IMR-90 (cell line): ENCODE measurements around the gene CTAG1B. TPM values are rescaled to one million over a fixed set of nuclear protein-coding genes. Genes with fewer than 3 reads are reported as not detected.

Experiments
- ATAC-seq: fragments of 200-7000 bp; cut with Tn5 transposase; 2 replicates; pipeline ENCODE4 v1.9.1; 2020; ENCODE audit warnings: low read depth, mild to moderate bottlenecking, moderate library complexity
- BruUV-seq: library from RNA; stranded (reverse); fragments of 400-500 nt; replicated peaks from 2 replicates; lab custom pipeline; 2021; lab: Mats Ljungman, UMichigan
- CTCF ChIA-PET: fragments of 300-600 bp; formaldehyde crosslinking; extraction: SDS; loops from one replicate; lab custom pipeline; 2021; ENCODE audit warnings: antibody characterized with exemption; lab: Yijun Ruan, JAX
- POLR2A ChIA-PET: fragments of 300-600 bp; sonication (Branson Sonifier 250); formaldehyde crosslinking; loops from one replicate; lab custom pipeline; 2022; ENCODE audit warnings: antibody characterized with exemption; ENCODE audit not compliant: unreplicated experiment; lab: Charles Lee
- DNase-seq: peaks from one replicate; pipeline ENCODE4 v3.0.0; 2013
- H2AFZ ChIP-seq: replicated peaks from 2 replicates; pipeline ENCODE3; 2013; ENCODE audit warnings: low read length, mild to moderate bottlenecking; ENCODE audit not compliant: poor library complexity
- H2AK5ac ChIP-seq: 2 replicates; pipeline ENCODE4 v1.6.1; 2013; ENCODE audit warnings: low read depth, low read length, inconsistent platforms
- H2AK9ac ChIP-seq: replicated peaks from 2 replicates; pipeline ENCODE3; 2013; ENCODE audit warnings: mild to moderate bottlenecking, low read depth, low read length, moderate library complexity; ENCODE audit not compliant: poor library complexity
- H2BK120ac ChIP-seq: 2 replicates; pipeline ENCODE4 v1.6.1; 2013; ENCODE audit warnings: low read depth, low read length, inconsistent platforms
- H2BK15ac ChIP-seq: 3 replicates; pipeline ENCODE4 v1.6.1; 2013; ENCODE audit warnings: low read depth, low read length, inconsistent platforms
- H2BK20ac ChIP-seq: 2 replicates; pipeline ENCODE4 v1.6.1; 2013; ENCODE audit warnings: low read depth, mild to moderate bottlenecking, inconsistent platforms, low read length, moderate library complexity
- H2BK5ac ChIP-seq: 2 replicates; pipeline ENCODE4 v1.6.1; 2013; ENCODE audit warnings: mild to moderate bottlenecking, low read depth, low read length, inconsistent platforms; ENCODE audit not compliant: poor library complexity, severe bottlenecking
- H3K14ac ChIP-seq: replicated peaks from 2 replicates; pipeline ENCODE4 v1.6.1; 2013; ENCODE audit warnings: low read depth, low read length, inconsistent platforms
- H3K18ac ChIP-seq: 2 replicates; pipeline ENCODE4 v1.6.1; 2013; ENCODE audit warnings: low read depth, low read length, control low read depth
- H3K23ac ChIP-seq: 2 replicates; pipeline ENCODE4 v1.6.1; 2013; ENCODE audit warnings: low read depth, low read length, inconsistent platforms
- H3K27ac ChIP-seq: 2 replicates; pipeline ENCODE4 v1.5.1; 2013; ENCODE audit warnings: mild to moderate bottlenecking, control low read depth, low read length; ENCODE audit not compliant: insufficient read depth
- H3K27me3 ChIP-seq: 2 replicates; pipeline ENCODE4 v1.6.1; 2013; ENCODE audit warnings: low read length; ENCODE audit not compliant: control insufficient read depth, insufficient read depth
- H3K36me3 ChIP-seq: 2 replicates; pipeline ENCODE4 v1.6.1; 2013; ENCODE audit warnings: low read length, mixed read lengths; ENCODE audit not compliant: control insufficient read depth, insufficient read depth
- H3K4ac ChIP-seq: 2 replicates; pipeline ENCODE4 v1.6.1; 2013; ENCODE audit warnings: low read depth, low read length, inconsistent platforms
- H3K4me1 ChIP-seq: 2 replicates; pipeline ENCODE4 v1.6.1; 2013; ENCODE audit warnings: low read length, mixed read lengths; ENCODE audit not compliant: control insufficient read depth, insufficient read depth
- H3K4me2 ChIP-seq: 2 replicates; pipeline ENCODE4 v1.6.1; 2013; ENCODE audit warnings: low read depth, mild to moderate bottlenecking, control low read depth, low read length, moderate library complexity
- H3K4me3 ChIP-seq: 2 replicates; pipeline ENCODE4 v1.5.1; 2013; ENCODE audit warnings: low read depth, mild to moderate bottlenecking, control low read depth, low read length, moderate library complexity; ENCODE audit not compliant: insufficient read depth
- H3K56ac ChIP-seq: 2 replicates; pipeline ENCODE4 v1.6.1; 2013; ENCODE audit warnings: low read length, inconsistent platforms; ENCODE audit not compliant: insufficient read depth; ENCODE audit errors: extremely low read depth
- H3K79me1 ChIP-seq, 2 experiments: 2 replicates each; pipeline ENCODE4 v1.6.1; 2013; ENCODE audit warnings: low read length in 2 of 2, inconsistent platforms in 1 of 2, low read depth in 1 of 2
- H3K9ac ChIP-seq: 2 replicates; pipeline ENCODE4 v1.6.1; 2013; ENCODE audit warnings: low read depth, low read length, control low read depth
- H3K9me1 ChIP-seq: 2 replicates; pipeline ENCODE4 v1.6.1; 2013; ENCODE audit warnings: low read length, inconsistent platforms; ENCODE audit not compliant: insufficient read depth
- H3K9me3 ChIP-seq: 2 replicates; pipeline ENCODE4 v1.6.1; 2013; ENCODE audit warnings: low read length; ENCODE audit not compliant: control insufficient read depth, insufficient read depth
- H4K20me1 ChIP-seq: 2 replicates; pipeline ENCODE4 v1.6.1; 2013; ENCODE audit warnings: low read length, inconsistent platforms; ENCODE audit not compliant: insufficient read depth
- H4K5ac ChIP-seq: 2 replicates; pipeline ENCODE4 v1.6.1; 2013; ENCODE audit warnings: mild to moderate bottlenecking, low read depth, low read length, control low read depth
- H4K8ac ChIP-seq, 2 experiments: 2 replicates each; pipeline ENCODE4 v1.6.1; 2013; ENCODE audit warnings: low read depth in 2 of 2, low read length in 2 of 2, control low read depth in 1 of 2, inconsistent platforms in 1 of 2
- H4K91ac ChIP-seq: 2 replicates; pipeline ENCODE4 v1.6.1; 2013; ENCODE audit warnings: low read depth, low read length, inconsistent platforms; ENCODE audit not compliant: insufficient read depth
- BHLHE40 ChIP-seq: fragments of 150-350 bp; IDR thresholded peaks from 2 replicates; pipeline ENCODE4 v1.6.1; 2016; ENCODE audit warnings: mild to moderate bottlenecking, low read depth, low read length
- CEBPB ChIP-seq: IDR thresholded peaks from 2 replicates; pipeline ENCODE4 v1.6.1; 2012; ENCODE audit warnings: low read depth, low read length, improper control_type of control experiment
- MAZ ChIP-seq: IDR thresholded peaks from 2 replicates; pipeline ENCODE4 v1.6.1; 2012; ENCODE audit warnings: low read depth, mild to moderate bottlenecking, low read length, improper control_type of control experiment, moderate library complexity, borderline replicate concordance
- MXI1 ChIP-seq: IDR thresholded peaks from 2 replicates; pipeline ENCODE4 v1.6.1; 2012; ENCODE audit warnings: low read depth, mild to moderate bottlenecking, low read length, moderate library complexity, borderline replicate concordance
- NFE2L2 ChIP-seq: fragments of 150-350 bp; IDR thresholded peaks from 2 replicates; pipeline ENCODE4 v1.6.1; 2016; ENCODE audit warnings: low read depth, mild to moderate bottlenecking, low read length
- POLR2A ChIP-seq: IDR thresholded peaks from 2 replicates; pipeline ENCODE4 v1.6.1; 2012; ENCODE audit warnings: mild to moderate bottlenecking, low read depth, low read length
- RFX5 ChIP-seq: IDR thresholded peaks from 2 replicates; pipeline ENCODE4 v1.8.0; 2012; ENCODE audit warnings: low read depth, mild to moderate bottlenecking, low read length, moderate library complexity
- SMC3 ChIP-seq: fragments of 150-350 bp; IDR thresholded peaks from 2 replicates; pipeline ENCODE4 v1.6.1; 2016; ENCODE audit warnings: low read depth, mild to moderate bottlenecking, antibody characterized with exemption, low read length, moderate library complexity
- USF2 ChIP-seq: fragments of 150-350 bp; IDR thresholded peaks from 2 replicates; pipeline ENCODE4 v1.6.1; 2017; ENCODE audit warnings: mild to moderate bottlenecking, antibody characterized with exemption, low read length, low read depth
- WGBS, 2 experiments: methylation state at CpG; one replicate each; pipeline versions ENCODE4 v1.1.5 to v1.1.7; 2013; ENCODE audit warnings: missing lambda C conversion rate in 2 of 2; ENCODE audit not compliant: insufficient read length in 1 of 2; ENCODE audit errors: extremely low coverage in 2 of 2; 5-methylcytosine and 5-hydroxymethylcytosine counted together
- dilution Hi-C: fragments of 300-500 bp; cut with HindIII; formaldehyde crosslinking; loops from one replicate; pipeline ENCODE4 v1.14.3; 2018; ENCODE audit warnings: low sequenced_read_pairs; ENCODE audit not compliant: unreplicated experiment
- in situ Hi-C: fragments of 300-500 bp; cut with MboI; formaldehyde crosslinking; loops from 3 replicates; pipeline ENCODE4 v1.14.3; 2019; ENCODE audit warnings: low sequenced_read_pairs, inconsistent platforms, mixed read lengths
- intact Hi-C: fragments of 100-400 bp; cut with micrococcal nuclease; formaldehyde crosslinking; loops from 2 replicates; pipeline ENCODE4 v1.10.0; 2022
- polyA plus RNA-seq, 3 experiments: library from polyadenylated mRNA; depleted of rRNA; stranded (reverse); fragments of >200 nt; gene quantifications; 2 replicates each; pipeline ENCODE4 v1.2.3, GENCODE V29; 2012; ENCODE audit warnings: low replicate concordance in 1 of 3
- total RNA-seq: library from RNA; depleted of rRNA; stranded (reverse); fragments of >200 nt; gene quantifications from 2 replicates; pipeline ENCODE4 v1.2.3, GENCODE V29; 2012
- TF ChIP-seq, protein P1 (sequence below): fragments of 150-350 bp; IDR thresholded peaks from 2 replicates; pipeline ENCODE4 v1.6.1; 2016; ENCODE audit warnings: low read depth, mild to moderate bottlenecking, low read length, moderate library complexity, borderline replicate concordance

CTAG1B gene
- total and polyA plus RNA-seq, 2 of the 4 experiments (the other 2 are of a cell fraction), result not detected

GRCh38 chrX:154594491-154594890, 24.6 kb downstream of the CTAG1B start:
- 40% methylated on average over 1 of the region's 4 CpGs; no CpG with 5 or more reads in 1 of the 2 experiments for WGBS, 2 experiments
- Histone ChIP-seq H3K4me2 (no peak overlapping the region), H3K9ac (no peak overlapping the region), H3K27me3 (peaks cover 20% of the 10 kb centered on the region), H4K91ac (no peak overlapping the region), H3K4me1 (no peaks in the 10 kb centered on the region; the same call in 1 of the 2 replicates), H4K8ac (no peak overlapping the region), H2BK15ac (no peak overlapping the region), H2BK120ac (no peak overlapping the region), H4K20me1 (no peaks in the 10 kb centered on the region), H3K56ac (no peak overlapping the region), H3K36me3 (no peaks in the 10 kb centered on the region), H3K4ac (no peak overlapping the region), H3K4me3 (no peak overlapping the region), H2BK5ac (no peak overlapping the region), H3K27ac (no peak overlapping the region), H3K9me1 (no peaks in the 10 kb centered on the region), H4K5ac (no peak overlapping the region), H3K14ac (no peak overlapping the region), H2AK9ac (no peak overlapping the region), H2AFZ (no peak overlapping the region), H3K18ac (no peak overlapping the region), H2BK20ac (no peak overlapping the region), H3K9me3 (peaks cover 11% of the 10 kb centered on the region), H3K23ac (no peak overlapping the region), H2AK5ac (no peak overlapping the region), H3K79me1 (no peaks in the 10 kb centered on the region)
- dilution Hi-C loops (no loop called here), in situ Hi-C loops (loop anchor here (25.0 kb wide), 1 partner anchor 143 kb away; no protein-coding TSS in a partner anchor), intact Hi-C loops (no loop called here)
- ChIA-PET CTCF (no interaction called here), POLR2A (no interaction called here)
- DNase-seq (no peak), ATAC-seq (no peak)
- BruUV-seq, result no TSS peak
- TF ChIP-seq MAZ (no peak), POLR2A (no peak), NFE2L2 (no peak), MXI1 (no peak), SMC3 (no peak), BHLHE40 (no peak), USF2 (no peak), CEBPB (no peak), RFX5 (no peak)
- TF ChIP-seq, protein P1, sequence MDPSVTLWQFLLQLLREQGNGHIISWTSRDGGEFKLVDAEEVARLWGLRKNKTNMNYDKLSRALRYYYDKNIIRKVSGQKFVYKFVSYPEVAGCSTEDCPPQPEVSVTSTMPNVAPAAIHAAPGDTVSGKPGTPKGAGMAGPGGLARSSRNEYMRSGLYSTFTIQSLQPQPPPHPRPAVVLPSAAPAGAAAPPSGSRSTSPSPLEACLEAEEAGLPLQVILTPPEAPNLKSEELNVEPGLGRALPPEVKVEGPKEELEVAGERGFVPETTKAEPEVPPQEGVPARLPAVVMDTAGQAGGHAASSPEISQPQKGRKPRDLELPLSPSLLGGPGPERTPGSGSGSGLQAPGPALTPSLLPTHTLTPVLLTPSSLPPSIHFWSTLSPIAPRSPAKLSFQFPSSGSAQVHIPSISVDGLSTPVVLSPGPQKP, result no peak
